H1 (cell line): ENCODE data around the gene PTPN3. TPM values are rescaled to one million over a fixed set of nuclear protein-coding genes. Genes with fewer than 3 reads are reported as not detected.

Experiments
- HDAC6 ChIP-seq: IDR thresholded peaks from one replicate; pipeline ENCODE4 v1.7.1; 2012; ENCODE audit warnings: low read depth, mild to moderate bottlenecking, inconsistent platforms, low read length, moderate library complexity
- TCF12 ChIP-seq: IDR thresholded peaks from 2 replicates; pipeline ENCODE4 v1.6.1; 2011; ENCODE audit warnings: low read depth, mild to moderate bottlenecking, low read length
- polyA plus RNA-seq, 7 experiments: library from polyadenylated mRNA; depleted of rRNA in 3 of 7; stranded (reverse) in 5 of 7; unstranded in 2 of 7; fragments of >200 nt in 5 of 7; fragments of 200-250 nt in 2 of 7; gene quantifications; 1 replicate in 5 of 7; 2 replicates in 1 of 7; 4 replicates in 1 of 7; pipeline versions ENCODE4 v1.2.1 to v1.2.3, GENCODE V29; 2011 to 2013; ENCODE audit warnings: missing spikeins in 2 of 7, mixed read lengths in 2 of 7
- total RNA-seq: library from RNA; stranded (reverse); fragmentation: NEBNext Ultra II Directional; extraction: Animal tissue kit (Norgen Biotek cat#: 25700); gene quantifications from 2 replicates; pipeline ENCODE4 v1.2.1, GENCODE V29; 2021

Gene PTPN3
- total and polyA plus RNA-seq, 2 of the 8 experiments (the other 6 are each of a cell fraction or from before 2014, with no cell fraction given), result 2.9 to 3.7 TPM

GRCh38 chr9:109476642-109477257, 21.4 kb downstream of the PTPN3 start (continued):
- TF ChIP-seq HDAC6 (no peak), TCF12 (no peak)
- TF ChIP-seq, all 59 proteins: peak for 0
